ENCODE results near the gene IFI27L1. TPM values are rescaled to one million over a fixed set of nuclear protein-coding genes. Genes with fewer than 3 reads are reported as not detected.

The IFI27L1 gene
- total RNA-seq, 5 donors from 2014 or later (not counting 1 experiment from before 2014, with no cell fraction given): 7.1 to 10.4 (median 10.0) TPM

DNA sequence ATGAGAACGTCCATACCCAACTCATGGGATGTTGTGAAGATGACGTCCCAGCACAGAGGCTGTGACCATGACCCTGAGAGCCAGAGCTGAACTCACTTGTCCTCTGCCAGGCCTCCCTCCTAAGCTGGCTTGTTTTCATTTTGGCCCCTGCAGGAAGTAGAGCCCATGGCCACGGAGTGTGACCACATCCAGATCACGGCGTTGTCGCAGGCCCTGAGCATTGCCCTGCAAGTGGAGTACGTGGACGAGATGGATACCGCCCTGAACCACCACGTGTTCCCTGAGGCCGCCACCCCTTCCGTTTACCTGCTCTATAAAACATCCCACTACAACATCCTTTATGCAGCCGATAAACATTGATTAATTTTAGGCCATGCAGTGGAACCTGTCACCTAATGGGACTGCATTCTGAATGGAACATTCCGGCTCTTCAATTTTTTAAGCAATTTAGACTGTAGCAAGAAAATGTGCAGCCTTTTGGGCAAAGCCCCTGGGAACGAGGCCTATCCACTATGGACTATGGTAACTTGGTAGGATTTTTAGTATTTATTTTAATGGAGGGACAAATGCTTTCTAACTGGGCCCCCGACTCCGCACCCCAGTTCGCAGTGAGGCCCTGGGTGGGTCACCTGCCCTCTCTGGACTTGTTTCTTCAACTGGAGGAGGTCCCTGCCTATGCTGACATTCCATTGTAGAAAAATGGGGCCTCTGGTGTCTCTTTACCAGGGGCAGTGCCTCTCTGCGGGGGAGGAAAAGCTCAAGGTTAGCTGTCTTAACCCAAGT is 35.4 kb upstream of the IFI27L1 start:
- peak in 1 of 35 experiments; percentile 22 for DNase-seq
- H3K36me3 ChIP-seq (ENCODE audit: control insufficient read depth in 2 of 2, extremely low read depth in 1 of 2, insufficient read depth in 1 of 2, low read length in 1 of 2): peaks cover 14 to 53% of the 10 kb centered on the region in 2 donors
- ChIA-PET CTCF (interaction anchor here (0.5 to 1.0 kb wide), 2 partner anchors 10 to 103 kb away, joined by 4 to 5 read pairs; no protein-coding TSS in a partner anchor), POLR2A (no interaction called here)
- H3K4me3 ChIP-seq (ENCODE audit: control insufficient read depth in 1 of 2, extremely low read depth in 1 of 2, low read length in 1 of 2): no peak overlapping the region
- no peak overlapping the region for H3K27ac ChIP-seq (ENCODE audit: low read length)
- H3K9me3 Mint-ChIP-seq: no peaks in the 10 kb centered on the region
- H3K27ac Mint-ChIP-seq: no peak overlapping the region
- H3K9me3 ChIP-seq: no peaks in the 10 kb centered on the region
- H3K4me1 ChIP-seq (ENCODE audit: control insufficient read depth in 1 of 2, extremely low read depth in 1 of 2, insufficient read depth in 2 of 2, low read length in 2 of 2): no peaks in the 10 kb centered on the region
- H3K27me3 Mint-ChIP-seq: no peaks in the 10 kb centered on the region
- ATAC-seq (replicated peaks in 1 of 4): no peak
- H3K4me1 Mint-ChIP-seq: peaks cover 0 to 2% (median 0%) of the 10 kb centered on the region in 3 donors
- 93% methylated on average over 14 of the region's 19 CpGs for WGBS (ENCODE audit: insufficient coverage)
- peaks cover 28% of the 10 kb centered on the region for H3K36me3 Mint-ChIP-seq
- no peak overlapping the region for H3K4me3 Mint-ChIP-seq
- H3K27me3 ChIP-seq (replicated peaks in 1 of 2; ENCODE audit: control insufficient read depth in 2 of 2, extremely low read depth in 1 of 2, insufficient read depth in 2 of 2, low read length in 1 of 2): no peaks in the 10 kb centered on the region

DNA sequence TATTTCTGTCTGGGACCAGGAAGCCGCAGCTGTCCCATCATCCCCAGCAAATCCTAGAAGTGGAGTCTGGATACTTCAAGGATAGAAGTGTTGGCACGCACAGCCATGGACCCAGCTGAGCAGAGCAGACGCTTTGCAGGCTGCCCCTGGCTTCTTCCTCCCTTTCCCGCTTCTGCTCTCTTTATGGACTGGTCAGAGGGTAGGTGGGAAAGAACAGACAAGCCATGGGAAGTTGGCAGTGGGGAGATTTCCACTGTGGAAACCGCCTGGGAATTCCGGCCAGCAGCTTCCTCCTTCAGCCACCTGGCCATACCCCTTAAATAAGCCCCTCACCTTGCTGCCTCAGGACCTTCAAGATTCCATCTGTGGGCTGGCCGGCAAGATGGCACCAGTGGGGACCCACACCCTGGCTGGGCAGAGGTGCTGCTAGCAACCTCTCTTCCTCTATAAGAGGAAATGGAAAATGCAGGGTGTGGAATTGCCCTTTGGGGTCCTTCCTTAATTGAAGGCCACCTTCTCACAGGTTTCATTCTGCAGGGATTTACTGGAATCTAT is 34.3 kb upstream of the IFI27L1 start:
- Histone ChIP-seq H3K9me3 (no peaks in the 10 kb centered on the region), H3K36me3 (ENCODE audit: control insufficient read depth in 2 of 2, extremely low read depth in 1 of 2, insufficient read depth in 1 of 2, low read length in 1 of 2) (peaks cover 17 to 62% of the 10 kb centered on the region in 2 donors), H3K27ac (ENCODE audit: low read length) (no peak overlapping the region), H3K4me3 (ENCODE audit: control insufficient read depth in 1 of 2, extremely low read depth in 1 of 2, low read length in 1 of 2) (no peak overlapping the region), H3K4me1 (ENCODE audit: control insufficient read depth in 1 of 2, extremely low read depth in 1 of 2, insufficient read depth in 2 of 2, low read length in 2 of 2) (no peaks in the 10 kb centered on the region), H3K27me3 (replicated peaks in 1 of 2; ENCODE audit: control insufficient read depth in 2 of 2, extremely low read depth in 1 of 2, insufficient read depth in 2 of 2, low read length in 1 of 2) (no peaks in the 10 kb centered on the region)
- WGBS (ENCODE audit: insufficient coverage): 100% methylated on average over 3 of the region's 7 CpGs
- no peak for ATAC-seq (replicated peaks in 1 of 4)
- Mint-ChIP-seq H3K27ac (no peak overlapping the region), H3K36me3 (peaks cover 38% of the 10 kb centered on the region), H3K4me1 (peaks cover 0 to 8% (median 0%) of the 10 kb centered on the region in 3 donors), H3K4me3 (no peak overlapping the region), H3K9me3 (no peaks in the 10 kb centered on the region), H3K27me3 (no peaks in the 10 kb centered on the region)
- ChIA-PET POLR2A (interaction anchor here in 1 of 2 donors (0.6 kb wide), 1 partner anchor 33 kb away, joined by 3 read pairs; no protein-coding TSS in a partner anchor), CTCF (interaction anchor here (0.7 to 1.0 kb wide), 2 partner anchors 9 to 11 kb away, joined by 4 read pairs; no protein-coding TSS in a partner anchor)
- no peak for DNase-seq

GRCh38 chr14:94047581-94047980 is 33.5 kb upstream of the IFI27L1 start:
- 93% methylated on average over 3 of the region's 3 CpGs for WGBS (ENCODE audit: insufficient coverage)
- Mint-ChIP-seq H3K4me1 (peaks cover 0 to 8% (median under 1%) of the 10 kb centered on the region in 3 donors), H3K36me3 (peaks cover 47% of the 10 kb centered on the region), H3K9me3 (no peaks in the 10 kb centered on the region), H3K27me3 (no peaks in the 10 kb centered on the region), H3K4me3 (no peak overlapping the region), H3K27ac (no peak overlapping the region)
- H3K27me3 ChIP-seq (replicated peaks in 1 of 2; ENCODE audit: control insufficient read depth in 2 of 2, extremely low read depth in 1 of 2, insufficient read depth in 2 of 2, low read length in 1 of 2): no peaks in the 10 kb centered on the region
- POLR2A ChIA-PET: interaction anchor here in 1 of 2 donors (0.5 kb wide), 1 partner anchor 930 kb away, joined by 4 read pairs; no protein-coding TSS in a partner anchor
- CTCF ChIA-PET: interaction anchor here in 1 of 2 donors (1.8 kb wide), 1 partner anchor 11 kb away, joined by 5 read pairs; no protein-coding TSS in a partner anchor
- DNase-seq (no peak), ATAC-seq (replicated peaks in 1 of 4) (no peak)
- peaks cover 25 to 70% of the 10 kb centered on the region in 2 donors for H3K36me3 ChIP-seq (ENCODE audit: control insufficient read depth in 2 of 2, extremely low read depth in 1 of 2, insufficient read depth in 1 of 2, low read length in 1 of 2)
- no peak overlapping the region for H3K27ac ChIP-seq (ENCODE audit: low read length)
- no peaks in the 10 kb centered on the region for H3K4me1 ChIP-seq (ENCODE audit: control insufficient read depth in 1 of 2, extremely low read depth in 1 of 2, insufficient read depth in 2 of 2, low read length in 2 of 2)
- no peak overlapping the region for H3K4me3 ChIP-seq (ENCODE audit: control insufficient read depth in 1 of 2, extremely low read depth in 1 of 2, low read length in 1 of 2)
- no peaks in the 10 kb centered on the region for H3K9me3 ChIP-seq

- CTCF ChIA-PET: interaction anchor here (0.7 to 2.4 kb wide), 5 partner anchors 11 to 88 kb away, joined by 3 to 7 read pairs (median 5); partner anchors contain the start of genes DDX24 (in 1 of the 2) and IFI27L1 (in 1 of the 2)
- WGBS (ENCODE audit: insufficient coverage): 100% methylated on average over 2 of the region's 10 CpGs
- Mint-ChIP-seq H3K36me3 (peaks cover 53% of the 10 kb centered on the region), H3K9me3 (no peaks in the 10 kb centered on the region), H3K27ac (no peak overlapping the region), H3K4me1 (peaks cover 0 to 8% (median 2%) of the 10 kb centered on the region in 3 donors), H3K27me3 (no peaks in the 10 kb centered on the region), H3K4me3 (no peak overlapping the region)
- Histone ChIP-seq H3K27ac (ENCODE audit: low read length) (no peak overlapping the region), H3K9me3 (no peaks in the 10 kb centered on the region), H3K36me3 (ENCODE audit: control insufficient read depth in 2 of 2, extremely low read depth in 1 of 2, insufficient read depth in 1 of 2, low read length in 1 of 2) (peaks cover 27 to 80% of the 10 kb centered on the region in 2 donors), H3K4me1 (ENCODE audit: control insufficient read depth in 1 of 2, extremely low read depth in 1 of 2, insufficient read depth in 2 of 2, low read length in 2 of 2) (no peaks in the 10 kb centered on the region), H3K4me3 (ENCODE audit: control insufficient read depth in 1 of 2, extremely low read depth in 1 of 2, low read length in 1 of 2) (no peak overlapping the region), H3K27me3 (replicated peaks in 1 of 2; ENCODE audit: control insufficient read depth in 2 of 2, extremely low read depth in 1 of 2, insufficient read depth in 2 of 2, low read length in 1 of 2) (no peaks in the 10 kb centered on the region)
- POLR2A ChIA-PET: interaction anchor here in 1 of 2 donors (0.7 kb wide), 1 partner anchor 32 kb away, joined by 5 read pairs; the partner anchor contains the start of genes DDX24 and IFI27L1
- peak in 1 of 35 experiments; percentile 7 for DNase-seq
- ATAC-seq (replicated peaks in 1 of 4): no peak
These were observed 32.2 kb upstream of the IFI27L1 start for GRCh38 chr14:94048691-94049624.

DNA sequence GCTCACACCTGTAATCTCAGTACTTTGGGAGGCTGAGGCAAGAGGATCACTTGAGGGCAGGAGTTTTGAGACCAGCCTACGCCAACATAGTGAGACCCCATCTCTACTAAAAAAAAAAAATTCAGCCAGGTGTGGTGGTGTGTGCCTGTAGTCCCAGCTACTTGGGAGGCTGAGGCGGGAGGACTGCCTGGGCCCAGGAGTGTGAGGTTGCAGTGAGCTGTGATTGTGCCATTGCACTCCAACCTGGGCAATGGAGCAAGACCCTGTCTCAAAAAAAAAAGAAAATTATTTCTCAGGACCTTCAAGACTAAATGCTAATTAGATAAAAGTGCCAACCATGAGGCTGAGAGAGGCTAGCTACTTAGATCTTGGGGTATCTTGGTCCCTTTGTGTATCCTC is 31.5 kb upstream of the IFI27L1 start:
- Histone ChIP-seq H3K27ac (ENCODE audit: low read length) (no peak overlapping the region), H3K4me1 (ENCODE audit: control insufficient read depth in 1 of 2, extremely low read depth in 1 of 2, insufficient read depth in 2 of 2, low read length in 2 of 2) (no peaks in the 10 kb centered on the region), H3K9me3 (no peaks in the 10 kb centered on the region), H3K36me3 (ENCODE audit: control insufficient read depth in 2 of 2, extremely low read depth in 1 of 2, insufficient read depth in 1 of 2, low read length in 1 of 2) (peaks cover 26 to 87% of the 10 kb centered on the region in 2 donors), H3K4me3 (ENCODE audit: control insufficient read depth in 1 of 2, extremely low read depth in 1 of 2, low read length in 1 of 2) (no peak overlapping the region), H3K27me3 (replicated peaks in 1 of 2; ENCODE audit: control insufficient read depth in 2 of 2, extremely low read depth in 1 of 2, insufficient read depth in 2 of 2, low read length in 1 of 2) (no peaks in the 10 kb centered on the region)
- H3K27me3 Mint-ChIP-seq: no peaks in the 10 kb centered on the region
- no peak for ATAC-seq (replicated peaks in 1 of 4)
- POLR2A ChIA-PET: interaction anchor here (0.6 to 0.8 kb wide), 3 partner anchors 22 to 32 kb away, joined by 3 to 4 read pairs (median 3); partner anchors contain the start of gene IFI27L1 (in 1 of the 2)
- H3K27ac Mint-ChIP-seq: no peak overlapping the region
- CTCF ChIA-PET: interaction anchor here (0.7 to 2.4 kb wide), 4 partner anchors 12 to 87 kb away, joined by 3 to 7 read pairs (median 4); partner anchors contain the start of genes DDX24 (in 1 of the 2) and IFI27L1 (in 1 of the 2)
- peaks cover 0 to 12% (median 2%) of the 10 kb centered on the region in 3 donors for H3K4me1 Mint-ChIP-seq
- no peaks in the 10 kb centered on the region for H3K9me3 Mint-ChIP-seq
- WGBS (ENCODE audit: insufficient coverage): no CpG with 5 or more reads among the region's 2 CpGs
- H3K4me3 Mint-ChIP-seq: no peak overlapping the region
- H3K36me3 Mint-ChIP-seq: peaks cover 60% of the 10 kb centered on the region
- peak in 1 of 35 experiments; percentile 3 for DNase-seq
